HG03064 (cell line): ENCODE results near the gene SPTBN2.
"Not testable (repeated sequence)": the region's sequence is repeated elsewhere in the genome, so short reads cannot be mapped to it uniquely, and the experiment has no call there.

Experiments
- ATAC-seq: cut with Tn5 transposase; IDR thresholded peaks from one replicate; pipeline ENCODE4 v1.9.1; 2021; ENCODE audit warnings: low read depth; ENCODE audit not compliant: unreplicated experiment

The SPTBN2 gene

DNA sequence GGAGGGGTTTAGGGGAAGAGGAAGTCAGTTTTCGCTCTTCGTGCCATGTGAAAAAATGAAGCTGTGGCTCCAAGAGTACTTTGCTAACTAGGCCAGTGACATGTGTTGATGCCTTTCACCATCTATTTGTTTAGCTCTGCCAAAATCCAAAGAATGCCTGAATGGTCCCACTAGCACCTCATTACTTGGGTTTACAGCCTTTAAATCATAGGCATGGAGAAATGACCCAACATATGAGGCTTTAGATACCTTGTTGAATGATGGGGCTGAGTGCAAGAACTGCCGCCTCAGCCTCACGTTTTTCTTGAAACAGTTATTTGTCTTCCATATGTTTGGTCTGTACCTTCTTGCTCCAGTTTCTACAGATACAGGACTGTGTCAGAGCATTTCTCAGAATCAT is 82.2 kb downstream of the SPTBN2 start:
- no peak for ATAC-seq

DNA sequence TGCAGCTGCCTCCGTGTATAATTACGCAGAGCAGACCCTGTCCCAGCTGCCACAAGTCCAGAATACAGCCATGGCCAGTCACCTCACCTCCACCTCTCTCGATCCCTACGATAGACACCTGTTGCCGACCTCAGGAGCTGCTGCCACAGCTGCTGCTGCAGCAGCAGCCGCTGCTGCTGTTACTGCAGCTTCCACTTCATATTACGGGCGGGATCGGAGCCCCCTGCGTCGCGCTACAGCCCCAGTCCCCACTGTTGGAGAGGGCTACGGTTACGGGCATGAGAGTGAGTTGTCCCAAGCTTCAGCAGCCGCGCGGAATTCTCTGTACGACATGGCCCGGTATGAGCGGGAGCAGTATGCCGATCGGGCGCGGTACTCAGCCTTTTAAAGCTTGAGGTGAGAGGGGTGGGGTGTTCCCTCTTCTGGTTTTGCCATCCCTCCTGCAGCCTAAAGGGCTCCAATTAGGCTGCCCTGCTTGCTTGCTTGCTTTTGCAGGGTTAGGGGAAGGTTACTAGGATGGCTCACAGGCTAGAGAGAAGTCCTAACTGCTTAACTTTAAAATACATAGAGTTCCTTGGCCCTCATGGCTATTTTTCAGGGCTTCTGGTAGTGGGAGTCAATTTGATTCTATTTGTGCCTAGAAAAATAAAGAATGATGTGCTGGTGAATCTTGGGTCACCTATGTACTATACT is 85.1 kb downstream of the SPTBN2 start:
- no peak for ATAC-seq

DNA sequence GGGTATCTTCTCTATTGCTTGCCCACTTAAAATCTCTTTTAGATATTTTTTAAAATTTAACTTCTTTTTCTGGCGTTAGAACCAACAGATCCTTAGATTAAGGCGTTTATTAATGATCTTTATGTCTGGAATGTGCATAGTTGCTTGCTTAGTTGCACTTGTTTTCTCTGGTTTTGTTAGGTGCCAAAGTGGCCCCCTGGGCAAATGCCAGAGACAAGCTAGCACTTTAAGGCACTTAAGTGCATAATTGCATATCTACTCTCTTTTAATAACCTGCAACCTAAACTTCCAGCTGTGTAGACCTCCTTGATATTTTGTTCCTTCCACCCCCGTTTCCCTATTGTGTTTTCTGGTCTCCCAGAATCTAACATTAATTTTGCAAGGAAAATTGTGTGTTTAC is 87.2 kb downstream of the SPTBN2 start:
- no peak for ATAC-seq

DNA sequence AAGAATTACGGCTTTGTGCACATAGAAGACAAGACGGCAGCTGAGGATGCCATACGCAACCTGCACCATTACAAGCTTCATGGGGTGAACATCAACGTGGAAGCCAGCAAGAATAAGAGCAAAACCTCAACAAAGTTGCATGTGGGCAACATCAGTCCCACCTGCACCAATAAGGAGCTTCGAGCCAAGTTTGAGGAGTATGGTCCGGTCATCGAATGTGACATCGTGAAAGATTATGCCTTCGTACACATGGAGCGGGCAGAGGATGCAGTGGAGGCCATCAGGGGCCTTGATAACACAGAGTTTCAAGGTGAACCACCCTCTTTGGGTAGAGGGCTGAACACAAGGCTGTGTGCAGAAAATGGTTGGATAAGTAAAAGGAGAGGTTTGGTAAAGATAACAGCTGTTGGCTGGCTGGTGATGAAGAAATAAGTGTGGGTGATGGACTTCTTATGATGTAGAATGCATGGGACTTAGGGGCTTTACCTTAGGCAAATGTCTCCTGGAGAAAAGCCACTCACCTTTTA is 89.1 kb downstream of the SPTBN2 start:
- ATAC-seq, result not testable (repeated sequence)

DNA sequence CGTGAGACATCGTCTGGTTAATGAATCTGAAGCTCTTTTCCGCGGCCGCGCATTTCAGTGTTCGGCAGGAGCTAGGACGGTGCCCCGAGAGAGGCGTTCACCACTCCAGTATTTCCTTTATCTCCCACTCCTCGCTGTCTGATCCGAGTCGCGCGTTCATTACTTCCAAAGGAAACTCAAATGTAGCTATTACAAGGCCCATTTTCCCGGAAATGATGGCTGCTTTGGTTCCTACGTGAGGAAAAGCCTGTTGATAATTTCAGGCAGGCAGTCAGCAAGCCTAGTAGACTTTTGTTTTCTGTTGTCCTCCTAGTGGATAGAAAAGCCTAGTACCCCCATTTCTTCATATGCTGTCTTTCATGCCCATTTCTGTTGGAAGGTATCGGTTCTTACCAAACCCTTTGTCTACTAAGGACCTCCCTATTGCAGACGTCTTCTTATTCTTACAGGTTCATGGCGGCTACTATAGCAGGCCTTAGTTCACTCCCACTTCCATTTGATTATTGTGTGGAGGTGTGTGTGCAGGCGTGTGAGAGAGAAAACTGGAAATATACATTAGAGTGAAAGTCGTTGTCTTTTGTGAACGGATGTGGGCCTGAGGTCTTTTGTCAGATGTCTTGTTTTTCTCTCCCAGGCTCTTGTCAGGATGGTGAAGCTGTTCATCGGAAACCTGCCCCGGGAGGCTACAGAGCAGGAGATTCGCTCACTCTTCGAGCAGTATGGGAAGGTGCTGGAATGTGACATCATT is 89.8 kb downstream of the SPTBN2 start:
- no peak for ATAC-seq

DNA sequence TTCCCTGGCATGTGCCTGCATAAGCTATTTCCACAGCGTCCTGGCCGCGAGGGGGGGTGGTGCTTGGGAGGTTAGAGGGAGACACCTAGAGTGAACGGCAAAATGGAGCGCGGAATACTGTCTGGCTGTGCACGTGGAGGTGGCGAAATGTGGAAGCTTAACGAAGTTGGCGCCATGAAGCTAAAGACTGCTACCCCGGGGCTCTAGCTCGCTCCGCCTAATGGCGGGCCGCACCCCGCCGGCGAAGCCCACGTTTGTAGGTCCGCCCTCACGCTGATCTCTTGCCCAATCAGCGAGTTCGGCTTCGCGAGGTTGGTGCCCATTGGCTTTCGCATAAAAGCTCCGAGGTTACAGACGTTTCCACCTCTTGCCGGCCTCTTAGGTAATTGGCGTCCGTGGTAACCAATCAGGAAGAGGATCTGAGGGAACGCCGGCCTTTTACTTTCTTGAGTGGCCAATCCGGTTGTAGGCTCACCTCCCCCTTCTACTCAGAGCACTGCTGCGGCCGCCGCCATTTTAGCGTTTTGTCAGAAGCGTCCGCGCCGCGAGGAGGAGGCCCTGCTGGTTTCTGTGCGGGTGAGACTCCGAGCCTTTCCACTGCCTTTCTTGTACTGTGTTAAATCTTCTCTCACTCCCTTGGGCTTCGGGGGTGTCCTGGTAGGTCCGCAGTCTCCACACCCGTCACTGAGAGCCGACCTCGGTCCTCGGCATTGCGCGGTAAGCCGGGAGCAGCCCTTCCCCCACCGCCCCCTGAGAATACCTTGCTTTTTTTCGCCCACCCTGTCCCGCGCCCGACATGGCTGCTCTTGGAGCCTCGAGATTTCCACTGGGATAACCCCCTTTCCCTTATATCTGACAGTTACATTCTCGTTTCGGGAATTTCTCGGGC is 90.6 kb downstream of the SPTBN2 start, which contains the start of gene RBM4:
Gene RBM4 (plus strand): TSS at position 527 of the 889 bp plus-strand sequence. CDS start 1,009 bp downstream, outside the sequence.
- peak; percentile 89 for ATAC-seq

DNA sequence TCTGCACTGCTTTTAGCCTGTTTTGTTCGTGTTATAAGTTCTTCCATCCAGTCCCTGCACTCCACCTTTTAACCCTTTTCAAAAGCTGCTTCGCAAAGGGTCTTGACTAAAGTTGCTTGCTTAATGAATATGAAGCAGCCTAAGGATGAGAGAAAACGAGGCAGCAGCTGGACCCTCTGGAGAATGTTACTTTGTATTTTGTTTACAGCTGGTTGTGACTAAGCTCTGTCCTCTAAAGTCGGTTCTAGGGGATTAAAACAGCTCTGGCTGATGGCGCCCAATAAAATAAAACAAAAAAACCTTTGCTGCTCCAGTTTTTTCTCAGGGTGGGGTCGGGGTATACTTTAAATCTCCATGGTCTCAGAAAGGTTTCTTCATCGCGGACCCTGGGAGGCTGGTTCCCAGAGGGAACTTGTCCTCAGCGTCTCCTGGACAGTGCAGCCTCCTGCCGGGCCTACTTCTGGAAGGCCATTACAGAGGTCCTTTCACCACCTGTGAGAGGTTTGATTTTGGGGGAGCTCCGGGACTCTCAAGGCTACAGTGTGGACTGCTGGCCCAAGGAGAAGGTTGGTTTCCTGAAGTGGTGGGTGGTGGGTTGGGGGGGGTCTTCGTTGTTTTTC is 91.3 kb downstream of the SPTBN2 start:
- ATAC-seq, result no peak

DNA sequence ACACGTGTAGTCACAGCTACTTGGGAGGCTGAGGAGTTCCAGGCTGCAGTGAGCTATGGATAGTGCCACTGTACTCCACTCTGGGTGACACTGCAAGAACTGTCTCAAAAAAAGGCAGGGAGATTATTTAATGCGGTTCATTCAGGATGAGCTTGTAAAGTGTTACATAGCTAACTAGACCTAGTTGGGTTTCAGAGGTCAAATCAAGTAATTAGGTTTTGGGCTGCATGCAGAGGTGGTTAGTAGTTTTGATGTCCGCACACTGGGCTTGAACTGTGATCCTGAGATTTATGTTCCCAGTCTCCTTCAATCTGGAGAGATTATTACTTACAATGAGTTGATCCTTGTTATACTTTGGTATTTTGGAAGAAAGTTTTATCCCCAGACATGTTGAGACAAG is 92.6 kb downstream of the SPTBN2 start:
- ATAC-seq, result no peak
